HepG2 (cell line): ENCODE data around the gene MORC3. TPM values are rescaled to one million over a fixed set of nuclear protein-coding genes. Genes with fewer than 3 reads are reported as not detected.
A peak's percentile ranks its signal among the peaks of the same experiment; 100 is the strongest.

Source experiments
- ATAC-seq: fragments of 200-7000 bp; cut with Tn5 transposase; 3 replicates; pipeline ENCODE4 v1.9.1; 2020; ENCODE audit warnings: mild to moderate bottlenecking, moderate library complexity
- BruUV-seq: library from RNA; stranded (reverse); fragments of 400-500 nt; replicated peaks from 2 replicates; lab custom pipeline; 2021; lab: Mats Ljungman, UMichigan
- CTCF ChIA-PET: fragments of 300-600 bp; formaldehyde crosslinking; extraction: SDS; loops from one replicate; lab custom pipeline; 2021; ENCODE audit warnings: low total read pairs, inconsistent platforms, low intra/inter-chr PET ratio; lab: Yijun Ruan, JAX
- POLR2A ChIA-PET: fragments of 350-600 bp; sonication (Branson Sonifier 250); formaldehyde crosslinking; loops from one replicate; lab custom pipeline; 2020; ENCODE audit warnings: antibody characterized with exemption, inconsistent platforms; lab: Yijun Ruan, JAX
- DNase-seq: peaks from one replicate; pipeline ENCODE4 v3.0.0-alpha.2; 2015; ENCODE audit warnings: low spot score
- FAIRE-seq: peaks from 3 replicates; lab custom pipeline; 2011; peaks lifted over from hg19 to GRCh38; lab: Jason Lieb, UNC
- H2AFZ ChIP-seq: one replicate; pipeline ENCODE4 v1.6.1; 2011; ENCODE audit warnings: low read length, inconsistent platforms
- H3K27ac ChIP-seq: fragments of 300-600 bp; 3 replicates; pipeline ENCODE4 v1.8.0; 2011; ENCODE audit warnings: mixed run types, mild to moderate bottlenecking, mixed read lengths, low read length, inconsistent platforms; ENCODE audit not compliant: insufficient read depth; ENCODE audit errors: extremely low read length
- H3K27me3 ChIP-seq, 2 experiments: fragments of 200-600 bp in 1 of 2; 2 replicates in 1 of 2; 3 replicates in 1 of 2; pipeline versions ENCODE4 v1.6.0 to v1.8.0; 2011; ENCODE audit warnings: low read length in 2 of 2, mild to moderate bottlenecking in 2 of 2, moderate library complexity in 2 of 2, inconsistent platforms in 1 of 2; ENCODE audit not compliant: insufficient read depth in 2 of 2, control insufficient read depth in 1 of 2
- H3K36me3 ChIP-seq, 2 experiments: fragments of 200-600 bp in 1 of 2; replicated peaks in 1 of 2; 2 replicates in 1 of 2; 3 replicates in 1 of 2; pipeline versions ENCODE4 v1.5.1 to v1.8.0; 2011; ENCODE audit warnings: low read length in 2 of 2, inconsistent platforms in 1 of 2; ENCODE audit not compliant: insufficient read depth in 2 of 2, control insufficient read depth in 1 of 2
- H3K4me1 ChIP-seq: 2 replicates; pipeline ENCODE4 v1.5.1; 2012; ENCODE audit warnings: low read length, inconsistent platforms; ENCODE audit not compliant: insufficient read depth
- H3K4me2 ChIP-seq: 2 replicates; pipeline ENCODE4 v1.6.0; 2011; ENCODE audit warnings: low read depth, low read length, inconsistent platforms
- H3K4me3 ChIP-seq, 3 experiments: fragments of 200-600 bp in 1 of 3; sonication (generic), shearing (Covaris generic) in 1 of 3; replicated peaks in 1 of 3; 2 replicates each; pipeline ENCODE4 v1.5.1; 2011 to 2016; ENCODE audit warnings: low read length in 3 of 3, inconsistent platforms in 2 of 3, low read depth in 2 of 3, mild to moderate bottlenecking in 2 of 3, control low read depth in 1 of 3, mixed read lengths in 1 of 3; ENCODE audit not compliant: insufficient read depth in 1 of 3
- H3K79me2 ChIP-seq: one replicate; pipeline ENCODE4 v1.6.1; 2011; ENCODE audit warnings: low read length, inconsistent platforms; ENCODE audit not compliant: insufficient read depth
- H3K9ac ChIP-seq: 2 replicates; pipeline ENCODE4 v1.6.0; 2011; ENCODE audit warnings: mild to moderate bottlenecking, low read depth, low read length, inconsistent platforms; ENCODE audit not compliant: insufficient read depth
- H3K9me3 ChIP-seq: 2 replicates; pipeline ENCODE4 v1.5.1; 2012; ENCODE audit warnings: mild to moderate bottlenecking, low read length
- H4K20me1 ChIP-seq: 2 replicates; pipeline ENCODE4 v1.6.0; 2011; ENCODE audit warnings: inconsistent platforms, mild to moderate bottlenecking, low read length, moderate library complexity; ENCODE audit not compliant: insufficient read depth
- ATF7-NPFF ChIP-seq: sonication (generic); formaldehyde crosslinking; IDR thresholded peaks from 2 replicates; pipeline ENCODE4 v1.8.1; 2023; ENCODE audit warnings: mild to moderate bottlenecking, low read depth, missing genetic modification reagents, moderate library complexity
- GLMP ChIP-seq: sonication (generic); formaldehyde crosslinking; IDR thresholded peaks from 2 replicates; pipeline ENCODE4 v1.9.0; 2021; ENCODE audit warnings: missing genetic modification reagents, mild to moderate bottlenecking, borderline replicate concordance
- IKZF5 ChIP-seq: IDR thresholded peaks from 2 replicates; pipeline ENCODE4 v1.6.1; 2018; ENCODE audit warnings: missing genetic modification reagents, mild to moderate bottlenecking, missing compliant biosample characterization
- PAWR ChIP-seq: sonication (generic); formaldehyde crosslinking; IDR thresholded peaks from 2 replicates; pipeline ENCODE4 v1.4.0; 2020; ENCODE audit warnings: missing genetic modification reagents, mild to moderate bottlenecking, borderline replicate concordance
- RARA ChIP-seq: IDR thresholded peaks from 2 replicates; pipeline ENCODE4 v1.6.1; 2016; ENCODE audit warnings: missing genetic modification reagents, missing compliant biosample characterization
- ZFP91 ChIP-seq: sonication (generic); formaldehyde crosslinking; IDR thresholded peaks from 2 replicates; pipeline ENCODE4 v1.9.0; 2022; ENCODE audit warnings: missing genetic modification reagents, mild to moderate bottlenecking, borderline replicate concordance
- ZMAT3 ChIP-seq: sonication (generic); formaldehyde crosslinking; conservative IDR thresholded peaks from 2 replicates; pipeline ENCODE4 v1.7.0; 2021; ENCODE audit warnings: missing genetic modification reagents
- ZNF280D ChIP-seq: sonication (generic); formaldehyde crosslinking; IDR thresholded peaks from 2 replicates; pipeline ENCODE4 v1.5.1; 2020; ENCODE audit warnings: mild to moderate bottlenecking, missing genetic modification reagents
- ZNF282 ChIP-seq: fragments of 450-650 bp; IDR thresholded peaks from 2 replicates; pipeline ENCODE4 v1.6.1; 2018; ENCODE audit not compliant: partially characterized antibody
- ZNF326 ChIP-seq: sonication (generic); formaldehyde crosslinking; IDR thresholded peaks from 2 replicates; pipeline ENCODE4 v1.4.0; 2020; ENCODE audit warnings: missing genetic modification reagents, borderline replicate concordance
- ZNF446 ChIP-seq: sonication (generic); formaldehyde crosslinking; IDR thresholded peaks from 2 replicates; pipeline ENCODE4 v1.5.0; 2020; ENCODE audit warnings: mild to moderate bottlenecking, missing genetic modification reagents
- ZNF530 ChIP-seq: sonication (generic); formaldehyde crosslinking; IDR thresholded peaks from 2 replicates; pipeline ENCODE4 v1.5.0; 2020; ENCODE audit warnings: low read depth, mild to moderate bottlenecking, missing genetic modification reagents
- ZNF619 ChIP-seq: sonication (generic); formaldehyde crosslinking; IDR thresholded peaks from 2 replicates; pipeline ENCODE4 v1.4.0; 2020; ENCODE audit warnings: mild to moderate bottlenecking, missing genetic modification reagents
- ZNF784 ChIP-seq: sonication (generic); formaldehyde crosslinking; IDR thresholded peaks from 2 replicates; pipeline ENCODE4 v1.5.1; 2020; ENCODE audit warnings: missing genetic modification reagents, mild to moderate bottlenecking, borderline replicate concordance
- whole genome bisulfite sequencing: methylation state at CpG from one replicate; pipeline ENCODE4 v1.1.6; 2017; ENCODE audit warnings: low lambda C conversion rate; 5-methylcytosine and 5-hydroxymethylcytosine counted together
- in situ Hi-C: cut with HindIII; loops from 2 replicates; pipeline ENCODE4 v1.10.0; 2017; ENCODE audit warnings: low pct_unique_long_range_greater_than_20kb; ENCODE audit not compliant: extremely low pct_ligation_motif_present
- intact Hi-C: fragments of 100-400 bp; cut with micrococcal nuclease; formaldehyde crosslinking; loops from one replicate; pipeline ENCODE4 v1.10.0; 2022; ENCODE audit not compliant: unreplicated experiment
- polyA plus RNA-seq, 8 experiments: library from polyadenylated mRNA; depleted of rRNA in 3 of 8; stranded (reverse) in 7 of 8; unstranded in 1 of 8; fragments of >200 nt; fragmentation: Illumina TruSeq in 4 of 8; extraction: Trizol in 4 of 8; gene quantifications; 2 replicates each; pipeline versions ENCODE4 v1.2.1 to v1.2.3, GENCODE V29; 2011 to 2016; ENCODE audit warnings: low read depth in 4 of 8, missing spikeins in 1 of 8, mixed read lengths in 1 of 8; ENCODE audit not compliant: insufficient read depth in 1 of 8
- total RNA-seq, 5 experiments: library from RNA; depleted of rRNA; stranded (reverse); fragments of >200 nt; fragmentation: Illumina TruSeq; extraction: Trizol; gene quantifications; 2 replicates each; pipeline ENCODE4 v1.2.3, GENCODE V29; 2016; ENCODE audit warnings: low read depth in 1 of 5

Gene MORC3
- total and polyA plus RNA-seq, 2 of the 13 experiments (the other 11 are each of a cell fraction or from before 2014, with no cell fraction given), result 12.9 to 19.5 TPM

- Histone ChIP-seq H3K4me2 (peak overlapping the region; percentile 96), H3K36me3 (0 out of 5 replicates have a peak, but pooled peaks cover 0 to 7% of the 10 kb centered on the region in 2 experiments), H2AFZ (no peak overlapping the region), H3K4me1 (peaks cover 53% of the 10 kb centered on the region), H3K27ac (peak overlapping the region; percentile 87), H4K20me1 (peaks cover 33% of the 10 kb centered on the region), H3K79me2 (peaks cover 51% of the 10 kb centered on the region), H3K9me3 (no peaks in the 10 kb centered on the region), H3K27me3 (peaks cover 0 to 5% of the 10 kb centered on the region in 2 experiments; a peak in 1 of 5 replicates), H3K4me3 (peak overlapping the region; percentile 82 to 99 (median 94)), H3K9ac (peak overlapping the region; percentile 83)
- ATAC-seq, result peak; percentile 70
- in situ Hi-C loops, result no loop called here
- intact Hi-C loops, result loop anchor here (1.0 to 10.0 kb wide), 2 partner anchors 56 to 65 kb away; partner anchors contain the start of gene CHAF1B
- DNase-seq, result peak; percentile 35
- FAIRE-seq, result peak; percentile 56
- CTCF ChIA-PET, result no interaction called here
- POLR2A ChIA-PET, result interaction anchor here (0.6 to 2.3 kb wide), 22 partner anchors 10 to 1434 kb away, joined by 3 to 19 read pairs (median 4); partner anchors contain the start of gene DOP1B
- BruUV-seq, result no TSS peak
- WGBS, result 2% methylated on average over 22 of the region's 62 CpGs
- TF ChIP-seq GLMP (CRISPR knock-in tag) (no peak), ZMAT3 (CRISPR knock-in tag) (no peak), RARA (no peak), ZNF619 (CRISPR knock-in tag) (no peak; the same call in 1 of the 2 replicates), ZFP91 (no peak), PAWR (CRISPR knock-in tag) (no peak), ZNF280D (CRISPR knock-in tag) (no peak), ZNF530 (CRISPR knock-in tag) (0 out of 2 replicates have a peak, but pooled peaks have one; percentile 42), ATF7-NPFF (CRISPR knock-in tag) (no peak), ZNF282 (no peak), ZNF784 (CRISPR knock-in tag) (peak; percentile 78; the same call in 1 of the 2 replicates), ZNF446 (no peak), IKZF5 (no peak), ZNF326 (CRISPR knock-in tag) (no peak)
Measured at GRCh38 chr21:36320421-36321324, 676 bp downstream of the MORC3 start.
